GM23248 (cell line): ENCODE results near the gene PTPRE.

Experiments
- EZH2 ChIP-seq: fragments of 200-600 bp; sonication (generic); IDR thresholded peaks from 2 replicates; pipeline ENCODE4 v1.6.1; 2018; ENCODE audit warnings: antibody characterized with exemption, mild to moderate bottlenecking; ENCODE audit not compliant: insufficient read depth, poor library complexity, severe bottlenecking
- EZH2phosphoT487 ChIP-seq: fragments of 200-600 bp; sonication (generic); IDR thresholded peaks from 2 replicates; pipeline ENCODE4 v1.6.1; 2018; ENCODE audit warnings: antibody characterized with exemption, moderate library complexity, mild to moderate bottlenecking, low read depth; ENCODE audit not compliant: insufficient read depth

GRCh38 chr10:127961071-127961470, 54.2 kb downstream of the PTPRE start:
- TF ChIP-seq EZH2phosphoT487 (no peak), EZH2 (no peak)
